GM21529 (cell line): ENCODE data around the gene SOX1.

Source experiments
- ATAC-seq: cut with Tn5 transposase; IDR thresholded peaks from one replicate; pipeline ENCODE4 v1.9.1; 2021; ENCODE audit not compliant: unreplicated experiment

Gene SOX1

DNA sequence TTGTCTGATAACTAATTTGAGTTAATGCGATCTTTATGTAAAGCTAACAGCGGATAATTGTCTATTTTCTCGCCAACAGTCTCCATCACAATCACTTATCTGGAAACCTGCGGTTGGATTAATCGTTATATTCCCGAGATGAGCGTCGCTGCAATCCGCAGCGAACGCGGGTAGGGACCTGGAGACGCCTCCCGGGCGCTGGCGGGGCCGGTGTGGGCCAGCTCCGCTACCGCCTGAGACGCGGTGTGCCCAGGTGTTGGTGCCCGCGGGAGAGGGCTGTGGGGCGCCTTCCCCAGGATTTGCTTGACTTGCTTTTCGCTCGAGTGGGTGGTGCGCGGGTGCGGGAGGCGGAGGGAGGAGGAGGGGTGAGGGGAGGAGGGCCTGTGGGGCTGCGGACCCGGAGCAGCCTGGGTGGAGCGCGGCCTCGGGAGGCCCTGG lies 38.3 kb downstream of the SOX1 start:
- no peak for ATAC-seq

GRCh38 chr13:112105892-112106291 lies 38.9 kb downstream of the SOX1 start:
- no peak for ATAC-seq

DNA sequence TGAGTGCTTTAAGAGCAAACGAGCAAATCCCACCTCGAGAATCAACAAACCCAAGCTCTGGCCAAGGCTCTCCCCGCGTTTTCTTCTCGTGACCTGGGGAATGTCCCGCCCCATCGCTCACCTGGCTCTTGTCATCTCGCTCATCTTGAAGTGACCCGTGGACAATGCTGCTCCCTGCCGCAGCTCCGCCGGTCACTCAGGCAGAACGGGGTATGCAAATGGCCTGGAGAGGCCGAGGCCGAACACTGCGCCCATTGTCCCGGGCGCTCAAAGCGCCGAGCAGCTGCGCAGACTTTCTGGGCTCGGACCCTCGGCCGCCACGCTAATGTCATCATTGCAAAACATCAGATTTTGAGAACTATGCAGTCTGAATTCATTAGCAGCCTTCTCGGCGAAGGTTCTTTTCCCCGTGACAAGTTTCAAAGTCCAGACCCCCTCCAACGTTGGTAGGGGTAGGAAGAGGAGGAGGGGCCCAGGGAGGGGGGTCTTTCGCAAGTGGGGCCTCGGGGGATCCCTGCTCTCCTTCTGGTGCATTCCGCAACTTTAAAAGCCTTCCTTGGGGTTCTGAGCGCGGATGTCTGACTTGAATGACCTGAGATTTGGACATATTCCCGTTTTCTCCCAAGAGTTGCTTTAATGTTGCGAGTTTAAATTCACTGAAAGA lies 39.7 kb downstream of the SOX1 start:
- ATAC-seq: no peak

GRCh38 chr13:112107289-112107688 lies 40.3 kb downstream of the SOX1 start:
- ATAC-seq: no peak

GRCh38 chr13:112110479-112110878 lies 43.5 kb downstream of the SOX1 start:
- ATAC-seq: no peak

GRCh38 chr13:112111239-112111857 lies 44.4 kb downstream of the SOX1 start:
- no peak for ATAC-seq

- ATAC-seq: no peak
These were observed 45.8 kb downstream of the SOX1 start for GRCh38 chr13:112112534-112113276.

GRCh38 chr13:112113348-112113747 lies 46.4 kb downstream of the SOX1 start:
- ATAC-seq: no peak

DNA sequence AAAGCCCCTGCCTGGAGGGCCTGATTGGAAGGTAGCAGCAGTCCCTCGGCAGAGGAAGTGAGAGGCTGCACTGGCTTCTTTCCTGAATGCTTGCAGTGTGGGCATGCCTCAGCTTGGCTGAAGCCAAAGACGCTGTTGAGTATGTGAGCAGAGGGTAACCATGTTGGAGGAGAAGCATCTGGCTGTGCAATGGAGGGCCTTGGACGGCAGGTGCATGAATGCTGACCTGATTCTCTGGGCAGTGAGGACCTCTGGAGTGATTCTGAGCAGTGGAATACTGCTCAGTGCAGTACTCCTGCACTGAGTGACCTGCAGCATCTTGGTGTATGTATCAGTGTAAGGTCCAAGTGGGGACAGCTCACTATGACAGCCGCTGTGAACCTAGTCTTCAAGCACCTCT lies 46.9 kb downstream of the SOX1 start:
- no peak for ATAC-seq

GRCh38 chr13:112114391-112114790 lies 47.4 kb downstream of the SOX1 start:
- ATAC-seq: no peak

DNA sequence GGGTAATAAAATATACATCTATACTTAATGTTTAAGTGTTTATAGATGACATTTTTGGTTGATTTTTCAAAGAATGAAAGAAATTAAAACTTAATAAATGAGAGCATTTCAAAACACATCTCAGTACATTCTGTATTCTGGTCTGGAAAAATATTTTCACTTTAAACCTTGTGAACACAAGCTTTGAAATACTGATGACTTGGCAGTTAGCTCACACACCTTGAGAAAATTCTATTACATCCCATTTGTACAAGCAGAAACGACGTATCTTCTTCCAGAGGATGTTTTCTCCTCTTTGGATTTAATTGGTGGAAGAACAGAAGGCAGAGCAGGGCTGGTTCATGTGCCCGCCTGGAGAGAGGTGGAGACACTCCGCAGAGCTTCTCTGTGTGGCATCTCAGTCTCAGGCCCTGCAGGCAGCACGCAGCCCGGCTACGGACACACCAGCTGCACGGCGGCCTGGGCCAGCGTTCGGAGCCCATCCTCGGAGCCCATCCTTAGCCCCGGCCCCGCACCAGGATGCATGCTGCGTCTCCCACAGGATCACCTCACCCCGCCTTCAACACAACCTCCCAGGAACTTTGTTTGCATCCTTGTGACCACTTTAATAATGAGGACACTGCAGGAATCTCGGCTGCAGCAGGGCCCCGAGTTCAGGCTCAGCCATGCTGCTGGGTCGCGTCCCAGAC lies 48.6 kb downstream of the SOX1 start:
- ATAC-seq: no peak

DNA sequence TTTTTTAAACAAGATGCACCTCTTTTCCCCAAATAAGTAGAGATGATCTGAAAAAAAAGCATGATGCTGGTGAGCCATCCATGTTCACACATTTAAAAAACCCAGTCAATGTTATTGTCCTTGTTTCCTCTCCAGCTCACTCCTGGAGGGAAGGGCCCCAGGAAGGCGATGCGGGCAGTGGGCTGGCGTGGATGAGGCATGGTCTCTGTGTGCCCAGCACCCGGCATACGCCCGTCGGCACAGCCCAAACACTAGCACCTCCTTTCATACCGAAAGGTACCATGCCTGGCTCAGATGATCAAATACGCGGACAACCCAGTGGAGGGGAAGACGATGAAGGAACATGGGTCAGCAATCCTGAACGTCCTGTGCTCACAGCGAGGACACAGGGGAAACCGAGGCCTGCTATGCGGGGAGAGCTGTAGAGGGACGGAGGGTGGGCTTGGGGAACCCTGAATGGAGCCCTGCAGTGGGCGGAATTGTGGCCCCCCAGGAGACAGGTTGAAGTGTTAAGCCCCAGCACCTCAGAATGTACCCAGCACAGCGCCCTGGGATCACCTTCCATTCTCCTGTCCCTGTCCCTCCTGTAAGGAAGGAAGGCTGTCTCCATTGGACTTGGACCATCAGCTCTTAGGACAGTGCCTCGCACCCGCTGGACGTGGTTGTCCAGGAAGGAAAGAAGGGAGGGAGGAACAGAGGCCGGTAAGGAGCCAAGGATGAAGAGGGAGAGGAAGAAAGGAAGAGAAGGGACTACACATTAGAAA lies 49.4 kb downstream of the SOX1 start:
- ATAC-seq: no peak

GRCh38 chr13:112117258-112117954 lies 50.5 kb downstream of the SOX1 start:
- no peak for ATAC-seq

- no peak for ATAC-seq
These were observed 51.0 kb downstream of the SOX1 start for GRCh38 chr13:112117955-112118302.

GRCh38 chr13:112118451-112119064 lies 51.6 kb downstream of the SOX1 start:
- no peak for ATAC-seq

- no peak for ATAC-seq
These were observed 52.5 kb downstream of the SOX1 start for GRCh38 chr13:112119192-112120030.

DNA sequence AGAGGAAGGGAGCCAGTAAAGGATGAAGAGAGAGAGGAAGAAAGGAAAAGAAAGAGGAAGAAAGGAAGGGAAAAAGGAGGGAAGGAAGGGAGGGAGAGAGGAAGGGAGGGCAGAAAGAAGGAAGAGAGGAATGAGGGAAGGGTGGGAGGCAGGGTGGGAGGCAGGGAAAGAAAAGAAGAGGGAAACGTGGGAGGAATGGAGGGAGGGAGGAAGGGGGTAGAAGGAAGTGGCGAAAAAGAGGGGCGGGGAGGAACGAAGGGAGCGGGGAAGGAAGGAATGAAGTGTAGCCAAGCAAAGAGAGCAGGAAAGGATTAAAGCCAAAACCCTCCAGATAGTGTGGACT lies 53.1 kb downstream of the SOX1 start:
- no peak for ATAC-seq
